Measurements from ENCODE around the gene MAML3. TPM values are rescaled to one million over a fixed set of nuclear protein-coding genes. Genes with fewer than 3 reads are reported as not detected.

The MAML3 gene
- total and polyA plus RNA-seq, 2 of the 13 experiments (the other 11 are each of a cell fraction or from before 2014, with no cell fraction given): 0.05 to 0.13 TPM

- BruUV-seq (replicated peaks): no TSS peak
- FAIRE-seq: peak; percentile 77
- no peak for TF ChIP-seq FOSL1 (CRISPR knock-in tag; IDR thresholded peaks at IDR 0.05; ENCODE audit: borderline replicate concordance)
- TF ChIP-seq TRIM22 (IDR thresholded peaks at IDR 0.05): no peak
- no peak for TF ChIP-seq GPN1 (CRISPR knock-in tag; IDR thresholded peaks at IDR 0.05; ENCODE audit: borderline replicate concordance)
- no peak for TF ChIP-seq ZNF784 (CRISPR knock-in tag; IDR thresholded peaks at IDR 0.05; ENCODE audit: borderline replicate concordance)
- no peak for TF ChIP-seq NFE2L2 (IDR thresholded peaks at IDR 0.05; ENCODE audit: low read length)
- TF ChIP-seq RAD21 (CRISPR knock-in tag; IDR thresholded peaks at IDR 0.05): peak; percentile 43; the same call in 1 of the 2 replicates
- TF ChIP-seq ZMAT5 (CRISPR knock-in tag; IDR thresholded peaks at IDR 0.05; ENCODE audit: borderline replicate concordance, low read depth): no peak
- TF ChIP-seq FOXK1 (CRISPR knock-in tag; IDR thresholded peaks at IDR 0.05; ENCODE audit: borderline replicate concordance, low read depth): no peak
- 0 out of 2 replicates have a peak, but pooled peaks have one; percentile 29 for TF ChIP-seq MEIS2 (CRISPR knock-in tag; IDR thresholded peaks at IDR 0.05)
- TF ChIP-seq AFF4 (CRISPR knock-in tag; IDR thresholded peaks at IDR 0.05): no peak
- TF ChIP-seq KLF6 (CRISPR knock-in tag; IDR thresholded peaks at IDR 0.05): no peak
- peak; percentile 44; the same call in 1 of the 2 replicates for TF ChIP-seq MIXL1 (CRISPR knock-in tag; IDR thresholded peaks at IDR 0.05)
- TF ChIP-seq CBX5 (CRISPR knock-in tag; IDR thresholded peaks at IDR 0.05; ENCODE audit: borderline replicate concordance): no peak
- 0 out of 2 replicates have a peak, but pooled peaks have one; percentile 26 for TF ChIP-seq KDM1A (CRISPR knock-in tag; IDR thresholded peaks at IDR 0.05)
- no peak for TF ChIP-seq TOE1 (CRISPR knock-in tag; IDR thresholded peaks at IDR 0.05)
These were observed 392.5 kb downstream of the MAML3 start for GRCh38 chr4:139761461-139761860.

More at GRCh38 chr4:139761461-139761860, 392.5 kb downstream of the MAML3 start:
- no peaks in the 10 kb centered on the region for H4K20me1 ChIP-seq (ENCODE audit: insufficient read depth, low read length)
- no peak overlapping the region for H3K9ac ChIP-seq (ENCODE audit: insufficient read depth, low read depth, low read length)
- H3K4me3 ChIP-seq (replicated peaks in 1 of 3; ENCODE audit: insufficient read depth in 1 of 3, low read depth in 2 of 3, low read length in 3 of 3): no peak overlapping the region
- intact Hi-C loops (cut with micrococcal nuclease; ENCODE audit: unreplicated experiment) (loop anchor here (1.0 to 5.0 kb wide), 3 partner anchors 25 to 105 kb away; no protein-coding TSS in a partner anchor), in situ Hi-C loops (cut with HindIII; ENCODE audit: extremely low pct_ligation_motif_present, low pct_unique_long_range_greater_than_20kb) (no loop called here)
- POLR2A ChIA-PET: no interaction called here
- WGBS (ENCODE audit: low lambda C conversion rate): 8% methylated on average over 4 of the region's 4 CpGs
- H3K36me3 ChIP-seq (replicated peaks in 1 of 2; ENCODE audit: control insufficient read depth in 1 of 2, insufficient read depth in 2 of 2, low read length in 2 of 2): no peaks in the 10 kb centered on the region
- peak; percentile 99 for ATAC-seq
- peaks cover 33% of the 10 kb centered on the region for H3K4me1 ChIP-seq (ENCODE audit: insufficient read depth, low read length)
- H3K27me3 ChIP-seq (ENCODE audit: control insufficient read depth in 1 of 2, insufficient read depth in 2 of 2, low read length in 2 of 2): peaks cover 0 to 4% of the 10 kb centered on the region in 2 experiments; a peak in 2 of 5 replicates
- H3K9me3 ChIP-seq (ENCODE audit: low read length): no peaks in the 10 kb centered on the region
- H3K27ac ChIP-seq (ENCODE audit: extremely low read length, insufficient read depth, low read length): no peak overlapping the region
- CTCF ChIA-PET (ENCODE audit: low intra/inter-chr PET ratio, low total read pairs): interaction anchor here (0.6 kb wide), 1 partner anchor 105 kb away, joined by 3 read pairs; no protein-coding TSS in a partner anchor
- peak; percentile 82 for DNase-seq (ENCODE audit: low spot score)
- no peak overlapping the region for H3K4me2 ChIP-seq (ENCODE audit: low read depth, low read length)
- no peak overlapping the region for H2AFZ ChIP-seq (ENCODE audit: low read length)
- H3K79me2 ChIP-seq (ENCODE audit: insufficient read depth, low read length): no peaks in the 10 kb centered on the region

Measured in HepG2 (cell line).